Measurements from ENCODE around the gene XAF1.

Gene XAF1

GRCh38 chr17:6748617-6749016 is 7.2 kb upstream of the XAF1 start:
- no peak for TF ChIP-seq CTCF (conservative IDR thresholded peaks at IDR 0.05; ENCODE audit: low read depth, low read length)
- no peaks in the 10 kb centered on the region for H3K36me3 ChIP-seq (ENCODE audit: insufficient read depth)
- no peak overlapping the region for H3K27ac ChIP-seq
- H4K20me1 ChIP-seq (ENCODE audit: insufficient read depth) = no peaks in the 10 kb centered on the region
- no peak overlapping the region for H2AFZ ChIP-seq (ENCODE audit: low read depth)
- H3K79me2 ChIP-seq (ENCODE audit: insufficient read depth, low read depth) = no peaks in the 10 kb centered on the region
- no peaks in the 10 kb centered on the region for H3K27me3 ChIP-seq (ENCODE audit: insufficient read depth, low read depth)
- H3K9ac ChIP-seq = no peak overlapping the region
- no peak overlapping the region for H3K4me3 ChIP-seq (IDR thresholded peaks at IDR 0.05; ENCODE audit: insufficient read depth, low read depth, low read length)
- H3K4me2 ChIP-seq = no peak overlapping the region
- no peaks in the 10 kb centered on the region for H3K4me1 ChIP-seq (ENCODE audit: low read depth, poor library complexity, severe bottlenecking)

GRCh38 chr17:6749519-6749918 is 6.3 kb upstream of the XAF1 start:
- no peak for TF ChIP-seq CTCF (conservative IDR thresholded peaks at IDR 0.05; ENCODE audit: low read depth, low read length)

GRCh38 chr17:6752068-6752909 is 3.6 kb upstream of the XAF1 start:
- H3K4me1 ChIP-seq (ENCODE audit: low read depth, poor library complexity, severe bottlenecking) = no peaks in the 10 kb centered on the region
- no peak for TF ChIP-seq CTCF (conservative IDR thresholded peaks at IDR 0.05; ENCODE audit: low read depth, low read length)
- no peak overlapping the region for H3K27ac ChIP-seq
- no peaks in the 10 kb centered on the region for H4K20me1 ChIP-seq (ENCODE audit: insufficient read depth)
- no peaks in the 10 kb centered on the region for H3K27me3 ChIP-seq (ENCODE audit: insufficient read depth, low read depth)
- no peak overlapping the region for H3K4me3 ChIP-seq (IDR thresholded peaks at IDR 0.05; ENCODE audit: insufficient read depth, low read depth, low read length)
- H3K9ac ChIP-seq = no peak overlapping the region
- H3K4me2 ChIP-seq = no peak overlapping the region
- no peak overlapping the region for H2AFZ ChIP-seq (ENCODE audit: low read depth)
- H3K36me3 ChIP-seq (ENCODE audit: insufficient read depth) = no peaks in the 10 kb centered on the region
- no peaks in the 10 kb centered on the region for H3K79me2 ChIP-seq (ENCODE audit: insufficient read depth, low read depth)

More at GRCh38 chr17:6749519-6749918, 6.3 kb upstream of the XAF1 start:
- Histone ChIP-seq H3K79me2 (ENCODE audit: insufficient read depth, low read depth) (no peaks in the 10 kb centered on the region), H3K4me1 (ENCODE audit: low read depth, poor library complexity, severe bottlenecking) (no peaks in the 10 kb centered on the region), H3K27me3 (ENCODE audit: insufficient read depth, low read depth) (no peaks in the 10 kb centered on the region), H3K9ac (no peak overlapping the region), H3K4me3 (IDR thresholded peaks at IDR 0.05; ENCODE audit: insufficient read depth, low read depth, low read length) (no peak overlapping the region), H3K27ac (no peak overlapping the region), H3K4me2 (no peak overlapping the region), H2AFZ (ENCODE audit: low read depth) (no peak overlapping the region), H4K20me1 (ENCODE audit: insufficient read depth) (no peaks in the 10 kb centered on the region), H3K36me3 (ENCODE audit: insufficient read depth) (no peaks in the 10 kb centered on the region)

GRCh38 chr17:6753006-6753445 is 2.8 kb upstream of the XAF1 start:
- H2AFZ ChIP-seq (ENCODE audit: low read depth) = no peak overlapping the region
- no peak overlapping the region for H3K9ac ChIP-seq
- no peak overlapping the region for H3K4me3 ChIP-seq (IDR thresholded peaks at IDR 0.05; ENCODE audit: insufficient read depth, low read depth, low read length)
- H3K27ac ChIP-seq = no peak overlapping the region
- no peaks in the 10 kb centered on the region for H3K79me2 ChIP-seq (ENCODE audit: insufficient read depth, low read depth)
- no peaks in the 10 kb centered on the region for H3K4me1 ChIP-seq (ENCODE audit: low read depth, poor library complexity, severe bottlenecking)
- H3K36me3 ChIP-seq (ENCODE audit: insufficient read depth) = no peaks in the 10 kb centered on the region
- TF ChIP-seq CTCF (conservative IDR thresholded peaks at IDR 0.05; ENCODE audit: low read depth, low read length) = no peak
- H4K20me1 ChIP-seq (ENCODE audit: insufficient read depth) = no peaks in the 10 kb centered on the region
- no peaks in the 10 kb centered on the region for H3K27me3 ChIP-seq (ENCODE audit: insufficient read depth, low read depth)
- H3K4me2 ChIP-seq = no peak overlapping the region
